Breast epithelium (tissue), 4 donors: Measurements from ENCODE around the gene ZNF830. TPM values are rescaled to one million over a fixed set of nuclear protein-coding genes. Genes with fewer than 3 reads are reported as not detected.

ENCODE experiments used
- DNase-seq, 2 donors: peaks; one replicate each; pipeline ENCODE4 v3.0.0-alpha.2; 2019; ENCODE audit warnings: low spot score in 2 of 2
- H3K27ac ChIP-seq, 2 donors: fragments of 200-600 bp; sonication (generic) in 1 of 2; one replicate each; pipeline ENCODE4 v1.5.1; 2016 to 2019; ENCODE audit warnings: mild to moderate bottlenecking in 1 of 2
- H3K27me3 ChIP-seq, 2 donors: fragments of 200-600 bp; sonication (generic) in 1 of 2; one replicate each; pipeline versions ENCODE4 v1.5.1 to v1.6.0; 2017 to 2019; ENCODE audit warnings: control low read depth in 1 of 2, mild to moderate bottlenecking in 1 of 2
- H3K36me3 ChIP-seq: fragments of 200-600 bp; one replicate; pipeline ENCODE4 v1.5.1; 2019
- H3K4me1 ChIP-seq, 2 donors: fragments of 200-600 bp; sonication (generic); one replicate each; pipeline ENCODE4 v1.5.1; 2016 to 2019; ENCODE audit warnings: control low read depth in 1 of 2
- H3K4me3 ChIP-seq, 3 donors: fragments of 200-600 bp; sonication (generic); 1 replicate in 2 of 3; 2 replicates in 1 of 3; pipeline ENCODE4 v1.5.1; 2016 to 2019; ENCODE audit warnings: mild to moderate bottlenecking in 3 of 3, moderate library complexity in 2 of 3
- H3K9me3 ChIP-seq, 2 donors: fragments of 200-600 bp; sonication (generic) in 1 of 2; one replicate each; pipeline ENCODE4 v1.5.1; 2016 to 2019; ENCODE audit warnings: control low read depth in 1 of 2
- CTCF ChIP-seq, 3 donors: fragments of 450-650 bp; IDR thresholded peaks; one replicate each; pipeline ENCODE4 v1.5.1; 2016 to 2017; ENCODE audit warnings: antibody characterized with exemption in 3 of 3, mild to moderate bottlenecking in 3 of 3, moderate library complexity in 3 of 3
- POLR2A ChIP-seq: fragments of 450-650 bp; IDR thresholded peaks from one replicate; pipeline ENCODE4 v1.6.1; 2016; ENCODE audit warnings: antibody characterized with exemption, mild to moderate bottlenecking, moderate library complexity
- POLR2AphosphoS5 ChIP-seq, 3 donors: sonication (generic); formaldehyde crosslinking; IDR thresholded peaks; one replicate each; pipeline ENCODE4 v1.6.1; 2017; ENCODE audit warnings: antibody characterized with exemption in 3 of 3
- intact Hi-C: fragments of 100-400 bp; cut with DNase I; formaldehyde crosslinking; loops from one replicate; pipeline ENCODE4 v1.15.1; 2023; ENCODE audit warnings: low total_unique reads
- total RNA-seq, 3 donors: library from RNA; depleted of rRNA; stranded (reverse); fragments of >200 nt; gene quantifications; one replicate each; pipeline ENCODE4 v1.1.0, GENCODE V29; 2016

ZNF830 gene
- 10 to 100 TPM; 11.4 to 17.6 (median 15.1) TPM for total RNA-seq

- intact Hi-C loops: no loop called here
- peak; percentile 86 to 93 for DNase-seq
- Histone ChIP-seq H3K9me3 (no peaks in the 10 kb centered on the region), H3K4me1 (peaks cover 0 to 11% of the 10 kb centered on the region in 2 donors), H3K27me3 (no peaks in the 10 kb centered on the region), H3K27ac (peak within 1 kb of the TSS; percentile 91 to 96), H3K36me3 (no peaks in the 10 kb centered on the region), H3K4me3 (peak within 1 kb of the TSS; percentile 71 to 94 (median 86))
- TF ChIP-seq CTCF (IDR thresholded peaks at IDR 0.05): peak in 1 of 3 donors; percentile 11
- TF ChIP-seq POLR2A: peak; percentile 88
- TF ChIP-seq POLR2AphosphoS5 (IDR thresholded peaks at IDR 0.05): peak; percentile 96 to 99 (median 98)
Measured at GRCh38 chr17:34961093-34961911, at the start of gene ZNF830, which contains the start of gene CCT6B. Gene ZNF830 (plus strand): TSS chr17:34961540. CDS start chr17:34961567, 27 bp downstream. Gene CCT6B (minus strand): TSS chr17:34961460. CDS start chr17:34961393, 67 bp downstream.

- H3K27me3 ChIP-seq: no peaks in the 10 kb centered on the region
- no peak for DNase-seq
- no peak overlapping the region for H3K4me3 ChIP-seq
- no peak overlapping the region for H3K27ac ChIP-seq
- no peaks in the 10 kb centered on the region for H3K9me3 ChIP-seq
- TF ChIP-seq POLR2AphosphoS5 (IDR thresholded peaks at IDR 0.05) (no peak), CTCF (IDR thresholded peaks at IDR 0.05) (no peak), POLR2A (no peak)
- H3K36me3 ChIP-seq: no peaks in the 10 kb centered on the region
- no peaks in the 10 kb centered on the region for H3K4me1 ChIP-seq
- intact Hi-C loops: no loop called here
Measured at GRCh38 chr17:34913001-34913400, 48.3 kb upstream of the ZNF830 start.

- Histone ChIP-seq H3K27ac (no peak overlapping the region), H3K27me3 (no peaks in the 10 kb centered on the region), H3K9me3 (no peaks in the 10 kb centered on the region), H3K4me3 (no peak overlapping the region), H3K4me1 (no peaks in the 10 kb centered on the region), H3K36me3 (no peaks in the 10 kb centered on the region)
- no peak for TF ChIP-seq CTCF (IDR thresholded peaks at IDR 0.05)
- no peak for TF ChIP-seq POLR2AphosphoS5 (IDR thresholded peaks at IDR 0.05)
- TF ChIP-seq POLR2A: no peak
- DNase-seq: no peak
- intact Hi-C loops: no loop called here
Measured at GRCh38 chr17:34916120-34916519, 45.2 kb upstream of the ZNF830 start.

GRCh38 chr17:34917381-34917780, 44.0 kb upstream of the ZNF830 start:
- no peaks in the 10 kb centered on the region for H3K4me1 ChIP-seq
- H3K4me3 ChIP-seq: no peak overlapping the region
- H3K27me3 ChIP-seq: no peaks in the 10 kb centered on the region
- no peaks in the 10 kb centered on the region for H3K9me3 ChIP-seq
- TF ChIP-seq CTCF (IDR thresholded peaks at IDR 0.05): no peak
- TF ChIP-seq POLR2AphosphoS5 (IDR thresholded peaks at IDR 0.05): peak in 1 of 3 donors; percentile 18
- no peaks in the 10 kb centered on the region for H3K36me3 ChIP-seq
- peak overlapping the region; percentile 43 to 64 for H3K27ac ChIP-seq
- intact Hi-C loops: no loop called here
- peak in 1 of 2 donors; percentile 54 for DNase-seq

- Histone ChIP-seq H3K4me3 (no peak overlapping the region), H3K4me1 (no peaks in the 10 kb centered on the region), H3K27ac (no peak overlapping the region), H3K27me3 (no peaks in the 10 kb centered on the region), H3K9me3 (no peaks in the 10 kb centered on the region), H3K36me3 (no peaks in the 10 kb centered on the region)
- no peak for TF ChIP-seq POLR2AphosphoS5 (IDR thresholded peaks at IDR 0.05)
- TF ChIP-seq CTCF (IDR thresholded peaks at IDR 0.05): no peak
- no peak for TF ChIP-seq POLR2A
- intact Hi-C loops: no loop called here
- no peak for DNase-seq
Measured at GRCh38 chr17:34920676-34921075, 40.7 kb upstream of the ZNF830 start.
